NCI-H2029 treated with DMSO at 0.1 percent for 48 hours (cell line): Measurements from ENCODE around the gene BORCS6.

Experiments used
- DNase-seq: peaks from one replicate; lab custom pipeline; 2025; lab: John Stamatoyannopoulos, UW

Gene BORCS6

DNA sequence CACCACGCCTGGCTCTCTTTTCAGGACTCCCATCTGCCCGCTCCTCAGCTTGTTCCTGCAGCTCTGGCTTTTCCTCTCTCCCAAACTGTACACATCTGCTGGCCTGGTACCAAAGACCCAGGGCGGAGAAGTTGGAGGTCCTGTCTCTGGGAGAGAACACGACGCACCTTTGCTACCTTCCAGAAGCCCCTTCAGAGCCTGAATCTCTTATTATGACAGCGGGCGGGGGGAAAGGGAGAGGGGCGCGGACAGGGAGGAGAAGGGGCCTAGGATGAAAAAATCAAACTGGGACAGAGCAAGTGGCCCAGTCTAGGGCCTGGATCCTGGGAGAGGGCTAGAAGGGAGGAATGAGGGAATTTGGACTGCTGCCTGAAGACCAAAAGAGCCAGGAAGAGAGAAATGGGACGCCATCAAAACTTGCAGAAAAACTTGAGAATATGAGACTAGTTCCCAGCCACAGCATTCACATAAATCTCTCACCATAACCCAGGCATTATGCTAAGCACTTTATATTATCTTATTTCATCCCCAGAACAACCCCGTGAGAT lies 35.3 kb downstream of the BORCS6 start:
- no peak for DNase-seq

DNA sequence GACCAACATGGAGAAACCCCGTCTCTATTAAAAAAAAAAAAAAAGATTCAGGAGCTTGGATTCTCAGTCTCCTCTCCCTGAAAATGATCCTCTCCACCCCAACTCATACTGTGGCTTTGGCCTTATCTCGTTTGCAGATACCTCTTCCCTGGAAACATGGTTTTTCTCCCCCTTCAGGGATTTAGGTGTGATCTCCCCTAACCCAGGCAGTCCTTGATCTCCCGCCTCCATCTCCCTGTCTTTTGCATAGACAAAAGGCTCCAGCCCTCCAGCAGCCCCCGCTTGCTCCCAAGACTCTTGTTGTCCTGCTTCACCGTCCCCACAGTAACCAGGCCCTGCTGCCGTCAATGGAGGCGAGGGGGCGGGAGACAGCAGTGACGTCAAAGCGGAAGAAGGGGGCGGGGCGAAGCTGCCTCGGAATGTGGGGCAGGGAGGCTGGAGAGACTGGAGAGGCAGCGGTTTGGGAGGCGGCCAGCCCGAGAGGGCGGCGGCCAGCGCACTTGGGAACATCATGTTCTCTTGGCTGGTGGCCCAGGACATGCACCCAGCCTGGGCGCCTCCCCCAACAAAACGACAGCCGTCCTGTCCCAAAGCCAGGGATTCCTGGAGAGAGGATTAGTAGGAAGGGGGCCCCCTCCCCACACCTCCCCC lies 35.9 kb downstream of the BORCS6 start:
- peak; percentile 62 for DNase-seq

DNA sequence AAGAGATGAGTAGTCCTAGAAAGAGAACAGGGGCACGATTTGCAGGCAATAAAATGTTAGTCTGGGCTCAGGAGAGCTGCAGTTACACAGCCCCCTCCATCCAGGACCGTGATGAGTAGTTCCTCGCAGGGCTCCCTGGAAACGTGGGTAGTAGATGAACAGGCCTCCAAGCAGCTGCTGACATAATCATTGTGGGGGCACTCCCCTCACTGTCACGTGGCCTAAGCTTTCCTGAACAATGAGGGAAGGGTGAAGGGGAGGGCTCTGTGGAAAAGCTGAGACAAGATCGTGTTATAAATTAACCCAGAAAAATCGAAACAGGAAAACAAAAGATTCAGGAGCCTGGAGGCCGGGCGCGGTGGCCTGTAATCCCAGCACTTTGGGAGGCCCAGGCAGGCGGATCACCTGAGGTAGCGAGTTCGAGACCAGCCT lies 36.4 kb downstream of the BORCS6 start:
- no peak for DNase-seq

DNA sequence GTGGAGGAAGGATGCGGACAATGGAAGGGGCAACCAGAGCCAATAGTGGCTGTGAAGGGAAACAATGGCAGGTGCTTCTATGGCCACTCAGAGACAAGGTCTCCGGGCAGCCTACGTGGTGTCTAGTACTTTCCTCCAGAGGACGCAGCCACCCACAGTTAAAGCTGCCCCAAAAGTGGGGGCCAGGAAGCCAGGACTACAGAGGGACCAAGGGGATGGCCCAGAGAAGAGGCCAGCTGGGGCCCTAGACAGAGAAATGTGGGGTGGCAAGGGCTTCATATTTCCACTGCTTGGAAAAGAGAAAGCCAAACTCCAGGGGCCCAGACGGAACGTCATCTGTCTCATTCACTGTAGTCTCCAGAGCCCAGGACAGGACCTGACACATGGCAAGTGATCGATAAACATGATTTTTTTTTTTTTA lies 36.9 kb downstream of the BORCS6 start:
- no peak for DNase-seq

DNA sequence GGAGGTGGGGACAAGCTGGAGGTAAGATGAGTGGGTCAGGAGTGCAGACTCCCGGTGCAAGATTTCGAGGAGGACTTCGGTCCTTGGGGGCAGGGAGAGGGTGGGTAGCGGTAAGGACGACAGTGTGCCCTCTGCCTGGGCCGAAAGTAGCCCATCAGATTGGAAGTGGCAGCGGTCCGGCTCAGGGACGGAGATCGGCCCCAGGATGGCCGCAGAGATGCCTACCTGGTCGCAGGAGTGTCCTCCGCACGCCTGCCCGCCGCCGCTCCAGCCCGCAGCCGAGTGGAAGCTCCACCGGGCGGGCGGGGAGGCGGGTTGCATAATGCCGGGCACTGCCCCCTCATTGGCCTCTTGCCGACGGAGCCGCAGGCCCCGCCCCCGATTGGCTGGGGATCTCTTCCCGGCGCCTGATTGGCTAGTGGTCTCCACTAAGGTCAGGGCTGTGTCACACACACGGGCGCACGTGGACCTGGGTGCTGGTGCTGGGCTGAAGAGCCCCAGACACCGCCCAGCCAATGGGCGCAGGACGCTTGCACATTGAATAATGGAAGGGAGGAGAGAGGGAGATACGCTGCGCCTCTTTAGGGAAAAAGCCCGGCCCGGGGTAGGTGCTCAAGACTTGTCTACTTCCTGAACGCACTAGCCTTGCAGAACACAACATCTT lies 37.7 kb downstream of the BORCS6 start, which contains the start of gene PER1:
PER1 (minus strand) TSS at position 293 of the 664 bp plus-strand sequence. CDS start 1,698 bp downstream, outside the sequence.
- peak; percentile 45 for DNase-seq

DNA sequence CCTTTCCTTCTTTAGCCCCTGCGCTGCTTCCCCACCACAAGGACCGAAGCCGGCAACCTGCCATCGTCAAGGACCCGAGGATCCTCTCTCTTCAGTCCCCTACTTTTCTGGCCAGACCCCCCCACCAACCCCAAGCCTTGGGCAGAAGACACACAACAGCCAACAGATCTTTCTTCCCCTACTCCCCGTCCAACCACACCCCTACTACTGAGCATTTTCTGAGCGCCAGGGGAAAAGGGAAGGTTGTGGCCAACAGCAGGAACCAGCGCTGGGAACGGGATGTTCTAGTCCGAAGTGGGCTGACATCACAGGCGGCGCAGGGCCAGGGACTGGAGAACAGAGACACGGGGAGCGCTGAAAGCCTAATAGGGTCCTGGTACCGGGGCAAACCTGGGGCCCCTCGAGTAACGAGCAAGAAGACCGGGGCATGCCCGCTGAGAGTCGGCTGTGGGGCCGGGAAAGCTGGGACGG lies 38.3 kb downstream of the BORCS6 start:
- no peak for DNase-seq

DNA sequence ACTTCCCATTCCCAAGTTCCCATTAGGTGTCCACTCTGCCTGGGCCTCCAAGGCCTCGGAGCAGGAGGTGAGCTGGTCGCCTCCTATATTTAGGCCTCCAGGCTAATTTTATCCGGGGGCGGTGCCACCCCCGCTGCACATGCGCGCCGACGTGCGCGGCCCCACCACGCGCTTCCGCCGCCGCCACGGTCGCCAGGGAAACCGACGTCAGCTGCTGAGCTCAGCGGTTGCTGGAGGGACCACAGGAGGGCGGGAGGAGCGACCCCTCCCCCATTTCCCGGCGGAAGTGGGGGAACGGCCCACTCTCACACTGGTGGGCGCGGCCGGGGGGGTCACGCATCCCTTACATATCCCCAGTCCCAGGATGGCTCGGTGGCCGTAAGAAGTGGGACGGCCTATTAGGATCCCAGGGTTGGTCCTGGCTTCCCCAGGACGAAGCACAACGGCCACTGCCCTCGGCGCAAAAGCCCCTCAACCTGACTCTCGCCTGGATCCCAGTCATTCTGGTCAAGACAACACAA lies 38.8 kb downstream of the BORCS6 start:
- DNase-seq = no peak

DNA sequence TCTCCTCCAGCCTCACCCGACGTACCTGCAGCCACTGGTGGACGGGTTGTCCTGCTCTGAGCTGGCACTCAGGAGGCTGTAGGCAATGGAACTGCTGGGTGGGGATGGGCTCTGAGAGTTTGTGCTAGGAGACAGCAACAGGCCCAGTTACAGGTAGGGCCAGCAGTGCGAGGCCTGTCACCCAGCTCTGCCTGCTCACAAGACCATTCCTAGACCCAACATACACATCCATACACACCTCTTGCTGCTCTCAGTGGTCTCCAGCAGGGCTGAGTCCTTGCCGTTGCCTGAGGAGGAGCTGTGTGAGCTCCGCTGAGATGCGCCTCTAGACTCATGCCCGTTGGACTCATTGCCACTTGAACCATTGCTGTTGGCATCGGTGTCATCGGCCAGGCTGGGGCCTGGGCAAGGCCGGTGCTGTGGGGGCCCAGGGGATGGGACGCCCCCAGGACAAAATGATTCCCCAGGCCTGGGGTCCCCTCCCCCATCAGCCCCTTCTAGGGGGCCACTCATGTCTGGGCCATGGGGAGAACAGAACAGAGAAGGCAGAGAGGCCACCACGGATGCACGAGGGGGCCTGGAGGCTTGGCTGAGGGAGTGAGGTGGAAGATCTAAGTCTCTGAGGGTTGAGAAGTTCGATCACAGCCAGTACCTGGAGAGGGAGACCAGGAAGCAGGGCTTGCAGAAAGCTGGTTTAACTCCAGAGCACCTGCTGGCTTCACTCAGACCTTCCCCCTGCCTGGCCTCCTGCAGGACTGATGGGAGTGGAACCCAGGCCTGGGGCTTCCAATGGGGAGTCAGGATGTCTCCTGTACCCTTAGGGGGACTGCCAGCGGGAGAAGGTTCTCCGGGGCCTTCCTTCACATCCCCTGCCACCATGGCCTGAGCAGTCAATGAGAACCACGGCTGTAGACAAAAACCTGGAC lies 39.5 kb downstream of the BORCS6 start:
- no peak for DNase-seq

DNA sequence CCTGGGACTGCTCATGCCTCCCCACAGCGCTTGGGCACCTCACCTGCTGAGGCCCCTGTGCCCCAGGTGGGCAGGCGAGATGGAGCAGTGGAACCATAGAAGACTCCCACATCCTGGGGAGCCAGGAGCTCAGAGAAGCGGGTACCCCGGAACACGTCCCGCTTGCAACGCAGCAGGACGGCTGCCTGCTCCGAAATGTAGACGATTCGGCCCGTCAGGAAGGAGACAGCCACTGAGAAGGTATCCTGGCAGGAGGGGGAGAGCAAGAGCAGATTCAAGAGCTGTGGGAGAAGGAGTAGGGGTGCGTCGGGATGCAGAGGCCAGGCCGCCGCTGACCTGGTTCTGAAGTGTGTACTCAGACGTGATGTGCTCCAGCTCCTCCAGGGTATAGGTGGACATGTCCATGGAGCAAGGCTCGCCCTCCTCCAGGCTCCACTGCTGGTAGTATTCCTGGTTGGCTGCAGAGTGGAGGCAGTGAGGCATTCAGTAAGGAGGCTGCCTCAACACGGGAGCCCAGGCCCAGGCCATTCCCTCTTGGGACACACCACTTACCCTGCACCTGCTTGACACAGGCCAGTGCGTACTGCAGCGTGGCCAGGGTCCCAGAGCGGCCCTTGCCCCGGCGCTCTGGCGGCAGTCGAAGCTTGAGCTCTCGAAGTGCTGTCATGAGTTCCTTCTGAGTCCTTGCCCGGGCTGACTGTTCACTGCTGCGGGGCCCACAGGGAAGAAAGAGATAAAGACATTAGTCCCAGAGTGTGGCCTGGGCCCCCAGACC lies 40.4 kb downstream of the BORCS6 start:
- DNase-seq = no peak

DNA sequence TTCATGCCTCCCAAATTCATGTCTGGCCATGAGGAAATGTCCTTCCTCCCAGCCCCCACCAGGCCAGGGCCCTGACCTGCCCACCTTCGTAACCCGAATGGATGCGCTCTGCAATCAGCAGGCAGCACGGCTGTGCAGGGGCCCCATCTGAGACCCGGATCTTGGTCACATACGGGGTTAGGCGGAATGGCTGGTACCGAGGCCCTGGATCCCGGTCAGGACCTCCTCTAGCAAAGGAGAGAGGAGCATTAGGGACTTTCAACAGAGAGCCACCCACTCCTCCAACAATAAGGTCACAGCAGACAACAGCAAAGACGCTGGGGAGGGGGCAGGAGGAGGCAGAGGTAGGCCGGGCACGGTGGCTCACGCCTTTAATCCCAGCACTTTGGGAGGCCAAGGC lies 41.4 kb downstream of the BORCS6 start:
- no peak for DNase-seq

DNA sequence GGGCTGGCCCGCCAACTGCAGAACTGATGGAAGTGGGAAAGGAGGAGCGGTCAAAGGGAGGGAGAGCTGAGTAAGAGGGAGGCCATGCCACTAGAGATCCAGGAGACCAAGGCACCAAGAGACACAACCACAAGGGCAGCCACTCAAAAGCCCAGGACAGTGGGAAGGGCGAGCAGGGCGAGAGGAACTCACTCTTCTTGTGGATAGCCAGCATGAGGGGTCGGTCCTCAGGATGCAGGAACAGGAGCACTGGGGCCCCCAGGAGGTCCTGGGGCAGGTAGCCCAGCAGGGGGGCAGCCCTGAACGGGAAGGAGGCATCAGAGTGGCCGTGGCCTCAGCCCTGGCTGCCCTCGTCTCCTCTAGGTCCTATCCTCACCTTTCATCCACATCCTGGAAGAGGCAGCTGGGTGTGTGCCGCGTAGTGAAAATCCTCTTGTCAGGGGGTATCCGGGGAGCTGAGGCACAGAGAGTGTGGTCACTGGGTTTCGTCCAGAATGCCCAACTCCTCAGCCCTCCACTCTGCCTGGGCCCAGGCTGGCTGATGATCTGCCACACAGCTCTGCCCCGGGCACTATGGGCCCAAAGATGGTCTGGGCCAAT lies 42.1 kb downstream of the BORCS6 start:
- no peak for DNase-seq

DNA sequence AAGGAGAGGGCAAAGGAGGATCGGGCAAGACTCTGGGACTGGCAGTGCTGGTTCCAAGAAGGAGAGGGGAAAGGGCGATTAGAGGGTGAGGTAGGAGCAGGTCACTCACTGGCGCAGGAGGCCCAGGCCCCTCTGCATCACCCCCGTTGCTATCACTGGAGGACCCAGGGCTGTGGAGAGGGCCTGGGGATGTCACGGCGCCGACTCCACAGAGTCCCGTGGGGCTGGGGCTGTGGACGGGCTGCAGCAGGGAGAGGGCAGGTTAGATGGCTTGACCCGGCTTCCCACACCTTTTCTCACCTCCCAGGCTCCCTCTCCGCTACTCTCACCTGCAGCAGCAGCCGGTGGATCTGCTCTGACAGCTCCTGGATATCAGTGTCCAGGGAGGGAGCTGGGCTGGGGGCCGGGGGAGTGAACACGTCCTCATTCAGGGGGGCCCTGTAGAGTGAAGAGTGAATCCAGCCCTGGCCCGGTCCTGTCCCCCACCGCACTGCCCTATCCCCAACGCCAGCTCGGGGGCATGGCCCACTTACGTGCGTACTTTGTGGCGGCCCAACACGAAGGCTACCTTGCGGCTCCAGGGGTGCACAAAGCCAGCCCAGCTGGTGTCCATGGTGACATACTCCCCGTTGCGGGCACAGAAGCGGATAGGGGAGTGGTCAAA lies 42.7 kb downstream of the BORCS6 start:
- no peak for DNase-seq

DNA sequence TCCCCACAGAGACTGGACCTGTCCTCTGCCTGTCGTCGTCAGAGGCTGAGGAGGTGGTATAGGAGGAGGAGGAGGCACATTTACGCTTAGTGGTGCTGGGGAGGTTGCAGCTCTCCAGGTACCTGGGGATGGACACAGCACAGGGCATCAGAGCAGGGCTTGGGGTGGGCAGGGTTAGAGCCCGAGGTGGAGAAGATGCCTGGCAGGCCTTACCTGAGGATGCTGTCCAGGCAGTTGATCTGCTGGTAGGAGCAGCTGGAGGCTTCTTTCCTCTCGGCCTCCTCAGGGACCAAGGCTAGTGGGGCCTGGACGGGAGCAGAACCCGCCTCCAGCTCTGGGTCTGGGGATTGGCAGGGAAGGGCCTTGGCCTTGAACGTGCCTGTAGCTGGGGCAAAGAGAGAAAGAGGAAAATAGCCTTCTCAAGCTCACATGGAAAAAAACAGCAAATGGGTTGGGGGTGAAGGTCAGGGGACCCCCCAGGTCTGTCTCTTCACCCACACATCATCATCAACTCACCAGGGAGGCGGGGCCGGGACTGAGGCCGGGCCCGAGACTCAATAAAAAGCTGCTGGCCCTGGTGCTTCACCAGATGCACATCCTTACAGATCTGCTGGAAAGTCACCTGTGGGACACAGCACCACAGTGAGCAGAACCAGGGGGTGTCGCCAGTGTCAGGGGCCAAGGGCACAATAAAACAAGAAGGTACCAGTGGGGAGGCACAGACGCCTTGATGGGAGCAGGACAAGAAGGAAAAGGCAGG lies 43.4 kb downstream of the BORCS6 start:
- no peak for DNase-seq

DNA sequence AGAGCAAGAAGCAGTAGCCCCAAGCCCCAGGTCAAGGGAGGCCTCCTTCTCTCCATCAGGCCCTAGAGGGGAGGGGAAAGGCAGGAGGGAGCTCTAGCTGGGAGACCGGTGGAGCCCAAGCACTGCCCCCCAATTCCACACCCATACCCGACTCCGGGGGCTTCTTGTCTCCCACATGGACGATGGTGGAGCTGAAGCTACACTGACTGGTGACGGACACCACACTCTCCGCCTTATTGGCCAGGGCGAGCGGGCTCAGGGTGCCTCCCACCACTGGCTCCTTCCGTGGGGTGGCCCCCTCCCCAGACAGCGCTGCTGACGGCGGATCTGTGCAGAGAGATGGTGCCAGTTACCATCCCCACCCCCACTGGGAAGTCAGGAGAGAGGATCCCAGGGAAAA lies 44.2 kb downstream of the BORCS6 start:
- DNase-seq = no peak

DNA sequence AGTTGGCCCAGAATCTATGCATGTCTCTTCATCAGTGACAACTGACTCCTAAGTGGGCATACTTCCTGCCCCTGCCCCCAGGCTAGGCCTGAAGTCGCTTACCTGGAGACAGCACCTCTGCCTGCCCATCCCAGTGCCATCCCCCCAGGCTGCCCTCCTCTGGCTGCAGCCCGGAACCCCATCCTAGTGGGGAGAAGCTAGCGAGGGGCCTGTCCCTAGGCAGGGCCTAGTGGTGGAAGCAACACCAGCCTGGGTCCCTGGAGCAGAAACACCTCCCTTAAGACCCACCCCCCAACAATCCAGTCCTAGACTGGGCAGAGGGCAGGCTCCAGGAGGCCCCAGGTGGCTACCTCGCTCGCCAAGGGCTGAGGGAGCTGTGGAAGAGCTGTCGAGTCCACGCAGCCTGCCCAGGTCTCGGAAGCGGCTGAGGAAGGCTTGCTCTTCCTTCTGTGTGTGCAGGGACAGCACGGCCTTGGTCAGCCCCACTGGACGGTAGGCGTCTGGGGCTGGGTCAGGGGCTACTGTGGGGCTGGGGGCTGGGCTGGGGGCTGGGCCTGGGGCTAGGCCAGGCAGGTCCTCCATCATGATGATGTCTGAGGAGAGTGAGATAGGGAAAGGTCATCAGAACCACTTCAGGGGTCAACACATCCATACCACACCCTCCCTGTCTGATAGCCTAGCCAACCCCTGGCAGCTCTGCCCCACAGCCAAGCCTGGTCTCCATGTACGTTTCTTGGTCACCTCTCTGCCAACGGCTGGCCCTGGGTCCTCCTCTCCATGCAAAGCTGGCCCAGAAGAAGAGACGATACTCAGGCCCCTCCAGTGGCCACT lies 45.4 kb downstream of the BORCS6 start:
- no peak for DNase-seq

DNA sequence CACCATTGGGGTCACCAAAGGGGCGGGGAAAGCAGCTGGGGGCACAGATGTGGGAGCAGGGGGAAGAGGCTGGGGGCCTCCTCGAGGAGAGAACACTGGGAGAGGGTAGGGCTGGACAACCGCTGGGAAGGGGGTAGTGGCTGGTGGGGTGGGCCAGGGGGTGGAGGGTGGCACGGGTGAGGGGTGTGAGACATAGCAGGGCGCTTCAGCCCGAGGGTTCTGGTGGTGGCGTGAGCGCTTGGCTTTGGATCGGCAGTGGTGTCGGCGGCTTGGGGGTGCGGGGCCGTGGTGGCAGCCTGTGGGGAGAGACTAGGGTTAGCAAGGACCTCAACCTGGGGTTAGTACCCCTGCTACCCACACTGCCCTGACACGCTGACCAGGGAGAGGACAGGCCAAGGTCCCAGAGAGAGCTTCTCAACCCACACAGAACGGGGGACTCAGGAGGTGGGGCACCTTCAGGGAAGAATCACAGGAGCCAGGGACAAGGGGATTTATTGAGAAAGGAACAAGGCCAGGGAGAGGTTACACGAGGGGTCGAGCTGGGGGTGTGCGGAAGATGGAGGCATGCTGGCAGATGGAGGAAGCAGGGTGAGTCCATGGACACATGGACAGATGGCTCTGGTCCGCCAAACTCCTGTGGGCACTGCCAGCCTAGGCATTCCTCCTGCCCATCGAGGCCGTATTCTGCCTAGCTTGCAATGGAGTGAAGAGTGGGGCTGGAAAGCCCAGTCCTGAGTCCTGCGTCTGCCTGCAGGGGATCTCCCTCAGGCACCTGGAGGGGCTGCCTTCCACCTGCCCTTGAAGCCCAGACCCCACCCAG lies 46.2 kb downstream of the BORCS6 start:
- no peak for DNase-seq

DNA sequence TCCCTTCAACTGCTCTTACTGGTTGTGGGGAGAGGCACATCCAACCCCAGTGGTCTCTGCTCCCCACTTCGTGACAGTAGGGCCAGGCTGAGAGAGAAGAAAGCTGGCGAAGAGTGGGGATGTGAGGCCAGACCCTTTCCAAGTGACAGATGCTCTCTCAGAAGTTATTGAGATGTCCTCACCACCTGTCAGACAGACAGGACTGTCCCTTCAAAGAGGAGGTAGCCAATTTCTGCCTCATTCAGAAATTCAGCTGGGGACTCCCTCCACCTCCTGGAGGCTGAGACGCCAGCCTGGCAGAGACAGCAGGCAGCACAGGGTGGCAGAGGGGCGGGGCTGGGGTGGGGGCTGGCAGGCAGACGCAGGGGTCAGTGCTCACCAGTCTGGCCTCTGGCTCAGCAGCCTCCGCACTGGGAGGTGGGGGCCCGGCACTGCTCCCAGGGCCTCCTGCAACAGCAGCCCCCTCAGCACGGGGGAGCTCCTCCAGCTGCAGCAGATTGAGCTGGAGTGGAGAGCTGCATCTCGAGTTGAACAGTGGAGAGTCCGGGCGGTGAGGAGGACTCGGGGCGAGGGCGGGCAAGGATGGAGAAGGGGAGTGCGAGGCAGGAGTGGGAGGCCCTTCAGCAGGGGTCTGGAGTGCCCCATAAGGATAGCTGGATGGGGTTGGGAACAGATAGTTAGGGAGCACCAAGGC lies 46.9 kb downstream of the BORCS6 start:
- no peak for DNase-seq
